H54 (cell line): Measurements from ENCODE around the gene RPS21.

Source experiments
- DNase-seq: peaks from one replicate; pipeline ENCODE4 v3.0.0; 2011; ENCODE audit warnings: low spot score, mixed read lengths; ENCODE audit not compliant: insufficient read length
- FAIRE-seq: peaks from 3 replicates; lab custom pipeline; 2011; peaks lifted over from hg19 to GRCh38; lab: Jason Lieb, UNC
- POLR2A ChIP-seq: IDR thresholded peaks from 2 replicates; pipeline ENCODE4 v1.6.1; 2011; ENCODE audit warnings: low read depth, mild to moderate bottlenecking, low read length

Gene RPS21

DNA sequence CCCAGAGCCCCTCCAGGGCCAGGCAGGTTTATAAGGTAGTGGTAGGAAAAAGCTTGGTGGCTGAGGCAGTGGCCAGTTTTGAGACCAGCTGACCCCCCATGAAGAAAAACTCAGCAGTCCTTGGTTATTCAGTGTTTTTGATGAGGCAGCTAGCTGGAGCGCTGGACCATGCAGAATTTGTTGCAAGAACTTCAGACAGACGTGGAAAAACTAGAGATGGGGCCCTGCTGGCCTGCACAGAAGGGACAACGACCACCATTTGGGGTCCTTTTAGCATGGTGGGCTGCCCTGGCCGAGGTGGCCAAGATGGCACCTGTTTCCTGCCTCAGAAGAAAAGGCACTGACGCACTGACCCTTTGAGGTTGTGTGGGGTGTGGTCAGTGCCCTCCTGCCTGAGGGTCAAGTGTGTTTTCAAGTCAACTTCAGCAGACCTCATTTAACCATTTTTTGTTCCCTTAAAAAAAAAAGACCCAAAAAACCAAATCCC, 2.7 kb downstream of the RPS21 start:
- FAIRE-seq (no peak), DNase-seq (no peak)
- TF ChIP-seq POLR2A, result no peak

GRCh38 chr20:62390317-62391164, 3.6 kb downstream of the RPS21 start:
- no peak for TF ChIP-seq POLR2A
- no peak for FAIRE-seq
- DNase-seq, result no peak

DNA sequence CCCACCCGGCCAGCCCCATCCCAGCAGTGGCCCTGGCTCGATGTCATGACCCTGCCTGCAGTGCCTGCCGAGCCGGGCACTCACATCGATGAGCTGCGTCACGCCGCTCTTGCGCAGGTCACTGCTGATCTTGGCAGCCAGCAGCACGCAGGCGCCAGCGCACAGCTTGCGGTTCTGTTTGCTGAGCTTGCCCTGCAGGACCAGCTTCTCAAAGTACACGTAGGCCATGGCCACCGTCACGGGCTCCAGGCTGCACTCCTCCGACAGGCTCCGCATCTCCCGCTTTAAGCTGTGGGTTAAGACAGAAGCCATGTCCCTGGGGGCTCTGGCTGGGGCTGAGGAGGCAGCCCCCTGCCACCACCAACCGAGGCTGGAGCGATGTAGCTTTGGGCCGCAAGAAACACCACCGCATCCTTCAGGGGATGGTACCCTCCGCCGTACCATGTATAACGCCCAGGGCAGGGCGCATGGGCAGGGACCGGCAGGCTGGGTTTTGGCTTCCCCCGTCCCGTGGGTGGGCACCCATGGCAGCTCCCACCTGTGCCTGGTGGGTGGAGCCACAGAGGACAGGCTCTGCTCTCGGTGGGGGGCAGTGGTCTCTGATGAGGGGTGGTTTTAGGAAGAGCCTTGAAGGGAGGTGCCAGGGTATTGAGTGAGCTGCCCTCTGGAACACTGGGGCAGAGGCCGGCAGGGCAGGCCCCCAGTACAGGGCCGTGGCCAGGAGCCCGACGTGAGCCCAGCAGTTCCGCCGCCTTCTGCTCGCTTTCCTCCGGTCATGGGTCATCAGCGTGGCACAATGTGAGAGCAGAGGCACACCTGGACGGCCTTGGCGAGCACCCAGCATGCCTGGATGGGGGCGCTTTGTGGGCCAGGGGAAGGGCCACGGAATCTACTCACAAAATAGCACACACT, 4.5 kb downstream of the RPS21 start:
- no peak for DNase-seq
- no peak for TF ChIP-seq POLR2A
- FAIRE-seq, result no peak

DNA sequence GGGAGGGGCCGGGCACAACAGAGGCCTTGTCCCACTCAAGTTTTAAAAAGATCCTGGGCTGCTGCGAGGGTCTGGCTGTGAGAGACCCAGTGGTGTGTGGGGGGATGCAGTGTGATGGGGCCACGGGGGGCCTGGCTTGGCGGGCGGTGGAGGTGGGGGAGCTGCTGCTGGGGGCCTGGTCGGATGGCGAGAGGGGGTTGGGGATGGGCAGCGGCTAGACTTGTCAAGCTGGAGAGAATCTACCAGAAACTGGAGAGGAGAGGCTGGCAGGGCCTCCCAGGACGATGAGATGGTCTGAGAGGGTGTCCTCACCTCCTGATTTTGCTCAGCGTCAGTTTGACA, 5.1 kb downstream of the RPS21 start:
- no peak for TF ChIP-seq POLR2A

GRCh38 chr20:62392621-62393334, 5.9 kb downstream of the RPS21 start:
- TF ChIP-seq POLR2A, result no peak
- DNase-seq (no peak), FAIRE-seq (no peak)

More for the DNA sequence above, 5.1 kb downstream of the RPS21 start:
- FAIRE-seq (no peak), DNase-seq (no peak)

DNA sequence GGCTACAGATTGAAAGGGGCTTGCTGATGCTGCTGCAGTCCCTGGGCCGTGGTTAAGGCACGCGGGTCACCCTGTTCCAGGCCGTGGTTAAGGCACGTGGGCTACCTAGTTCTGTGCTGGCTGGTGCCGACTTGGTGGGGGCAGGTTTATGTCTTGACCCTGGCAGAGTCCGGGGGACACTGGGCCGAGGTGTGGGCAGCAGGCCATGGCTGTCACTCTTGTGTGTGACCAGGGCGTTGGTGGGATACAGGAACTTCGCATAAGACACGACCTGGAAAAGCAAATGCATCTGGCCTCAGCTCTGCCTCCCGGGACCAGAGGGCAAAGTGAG, 6.4 kb downstream of the RPS21 start:
- DNase-seq (no peak), FAIRE-seq (no peak)
- no peak for TF ChIP-seq POLR2A

DNA sequence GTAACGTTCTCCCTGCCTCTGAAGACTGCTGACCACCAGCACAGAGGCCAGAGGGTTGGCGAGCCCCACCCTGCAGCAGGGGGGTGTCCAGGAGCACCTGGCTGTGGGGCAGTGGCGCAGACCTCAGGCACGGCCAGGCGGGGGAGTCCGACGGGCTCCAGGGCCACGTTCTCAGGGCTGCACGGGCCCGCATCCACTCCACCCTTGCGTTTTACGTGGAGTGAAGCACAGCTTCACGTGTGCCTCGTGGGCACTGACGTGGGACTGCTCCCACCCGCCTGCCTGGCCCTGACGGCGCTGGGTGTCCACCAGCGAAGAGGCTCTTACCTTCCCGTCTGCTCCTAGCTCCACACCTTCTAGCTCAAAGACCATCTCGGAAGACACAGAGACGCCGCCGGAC, 6.9 kb downstream of the RPS21 start:
- TF ChIP-seq POLR2A, result no peak
- no peak for FAIRE-seq
- no peak for DNase-seq

DNA sequence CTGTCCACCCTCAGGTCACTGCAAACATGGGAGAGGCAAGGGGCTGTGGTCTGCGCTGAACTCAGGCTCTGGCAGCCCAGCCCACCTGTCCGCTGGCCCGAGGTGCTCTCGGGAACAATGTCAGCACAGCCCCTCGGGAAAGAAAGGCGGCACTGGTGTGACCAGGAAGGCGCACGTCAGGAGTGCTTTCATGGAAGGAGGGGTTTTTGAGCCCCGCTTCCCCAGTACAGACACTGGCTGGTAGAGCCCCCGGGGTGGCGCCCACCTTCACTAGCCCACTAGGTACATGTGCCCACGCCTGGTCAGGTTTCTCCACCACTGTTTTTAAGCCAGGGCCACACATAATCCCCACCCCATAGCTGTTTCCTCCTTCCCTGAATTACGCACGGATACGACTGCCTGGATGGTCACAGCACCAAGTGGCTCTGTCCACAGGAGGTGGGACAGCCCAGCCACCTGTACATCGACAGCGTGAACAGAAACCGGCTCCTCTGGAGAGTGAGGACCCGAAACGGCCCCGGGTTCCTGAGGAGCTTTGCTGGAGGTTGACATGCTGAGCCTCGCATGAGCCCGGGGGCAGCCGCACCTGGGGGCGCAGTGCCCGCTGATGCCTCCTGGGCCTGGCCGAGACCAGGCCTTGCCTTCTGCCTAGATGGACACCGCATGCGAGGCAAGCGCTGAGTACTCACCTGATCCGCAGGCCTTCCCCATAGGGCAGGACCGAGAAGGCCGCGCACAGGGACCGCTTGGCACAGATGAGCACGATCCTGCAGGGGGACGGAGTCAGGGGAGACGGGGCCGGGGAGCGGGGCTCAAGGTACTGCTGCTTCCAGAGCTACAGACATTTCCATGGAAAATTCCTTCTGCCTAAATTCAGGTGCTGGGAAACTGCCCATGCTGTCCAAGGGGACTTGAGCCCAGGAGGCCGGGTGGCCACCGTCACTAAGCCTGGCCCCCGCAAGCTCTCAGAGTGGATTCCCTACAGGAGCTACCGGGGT, 7.6 kb downstream of the RPS21 start:
- DNase-seq, result no peak
- TF ChIP-seq POLR2A, result no peak
- FAIRE-seq, result no peak

DNA sequence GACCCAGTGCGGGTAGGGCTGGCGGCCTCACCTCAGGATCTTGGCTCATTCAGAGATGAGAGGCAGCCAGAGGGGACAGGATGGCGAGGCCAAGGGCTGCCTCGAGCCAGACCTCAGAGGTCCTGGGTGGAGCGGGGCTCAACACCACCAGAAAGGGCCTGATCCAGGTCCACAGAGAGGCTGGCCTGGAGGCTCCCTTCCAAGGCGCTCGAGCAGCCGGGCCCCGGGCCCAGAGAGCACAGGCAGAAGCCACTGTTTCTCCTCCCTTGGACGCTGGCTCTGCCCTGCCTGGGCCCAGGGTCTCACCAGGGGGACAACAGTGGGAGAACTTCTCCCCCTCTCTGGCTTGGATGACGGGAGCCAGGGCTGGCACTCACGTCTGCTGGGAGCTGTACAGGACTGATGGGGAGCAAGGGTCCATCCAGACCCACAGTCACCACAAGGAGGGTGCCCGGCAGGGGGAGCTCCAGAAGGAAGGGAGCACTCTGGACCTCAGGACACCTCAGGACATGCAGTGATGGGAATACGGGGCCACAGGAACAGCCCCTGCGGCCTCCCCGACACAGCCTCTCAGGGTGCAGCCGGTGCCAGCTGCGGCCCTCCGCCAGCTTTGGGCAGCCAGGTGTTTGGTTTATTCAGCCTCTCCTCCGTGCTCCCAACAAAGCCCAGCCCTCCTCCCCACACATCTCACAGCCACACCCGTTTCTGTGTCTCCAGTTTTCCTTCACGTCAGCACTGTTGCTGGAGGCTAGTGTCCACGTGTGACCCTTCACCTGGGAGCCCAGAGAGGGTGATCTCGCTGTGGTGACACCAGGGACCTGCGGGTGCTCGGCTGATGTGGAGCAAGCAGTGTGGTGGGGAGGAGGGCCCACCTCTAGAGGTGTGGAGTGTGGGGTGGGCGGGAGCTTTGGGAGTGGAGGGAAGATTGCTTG, 8.7 kb downstream of the RPS21 start:
- no peak for TF ChIP-seq POLR2A
- DNase-seq, result no peak
- no peak for FAIRE-seq

GRCh38 chr20:62396367-62397239, 9.7 kb downstream of the RPS21 start:
- TF ChIP-seq POLR2A, result no peak
- FAIRE-seq (no peak), DNase-seq (no peak)
